Right lobe of liver (tissue), 6 donors: ENCODE results near the gene C3. TPM values are rescaled to one million over a fixed set of nuclear protein-coding genes. Genes with fewer than 3 reads are reported as not detected.
A peak's percentile ranks its signal among the peaks of the same experiment; 100 is the strongest.

Source experiments
- ATAC-seq, 4 donors: fragments of 200-7000 bp; cut with Tn5 transposase; one replicate each; pipeline ENCODE4 v1.9.1; 2020; ENCODE audit warnings: mild to moderate bottlenecking in 4 of 4, moderate library complexity in 4 of 4
- DNase-seq, 3 donors: peaks; one replicate each; pipeline ENCODE4 v3.0.0-alpha.2; 2020
- H3K27ac ChIP-seq, 3 donors: fragments of 200-600 bp; one replicate each; pipeline ENCODE4 v1.8.0; 2022
- H3K27me3 ChIP-seq, 2 donors: fragments of 200-600 bp; one replicate each; pipeline ENCODE4 v1.8.0; 2022
- H3K36me3 ChIP-seq, 4 donors: fragments of 200-600 bp; sonication (generic) in 1 of 4; one replicate each; pipeline versions ENCODE4 v1.5.1 to v1.8.0; 2017 to 2022; ENCODE audit warnings: control low read depth in 1 of 4
- H3K4me1 ChIP-seq, 4 donors: fragments of 200-600 bp; sonication (generic) in 1 of 4; one replicate each; pipeline versions ENCODE4 v1.5.1 to v1.8.0; 2017 to 2022; ENCODE audit warnings: control low read depth in 1 of 4
- H3K4me3 ChIP-seq, 3 donors: fragments of 200-600 bp; one replicate each; pipeline ENCODE4 v1.8.0; 2022
- H3K9me3 ChIP-seq, 4 donors: fragments of 200-600 bp; sonication (generic) in 1 of 4; one replicate each; pipeline versions ENCODE4 v1.5.1 to v1.8.0; 2017 to 2022; ENCODE audit warnings: control low read depth in 1 of 4
- POLR2A ChIP-seq: fragments of 450-650 bp; IDR thresholded peaks from one replicate; pipeline ENCODE4 v1.6.1; 2017; ENCODE audit warnings: antibody characterized with exemption, mild to moderate bottlenecking
- WGBS: methylation state at CpG from one replicate; pipeline ENCODE4 v1.1.6; 2018; ENCODE audit warnings: low coverage, low lambda C conversion rate; ENCODE audit not compliant: insufficient coverage; ENCODE audit errors: missing lambda C conversion rate; 5-methylcytosine and 5-hydroxymethylcytosine counted together
- intact Hi-C, 2 donors: fragments of 100-400 bp; cut with DNase I; formaldehyde crosslinking; loops; one replicate each; pipeline versions ENCODE4 v1.11.2 to v1.14.1; 2022
- total RNA-seq, 6 experiments: library from RNA; depleted of rRNA in 2 of 6; stranded (reverse); fragments of >200 nt in 2 of 6; fragmentation: NEBNext Ultra II Directional in 3 of 6; extraction: Animal tissue kit (Norgen Biotek cat#: 25700) in 3 of 6; gene quantifications; one replicate each; pipeline versions ENCODE4 v1.1.0 to v1.2.4, GENCODE V29; 2016 to 2023
- TF ChIP-seq, protein P1 (sequence below), 4 donors: fragments of 200-600 bp in 3 of 4; fragments of 450-650 bp in 1 of 4; IDR thresholded peaks; one replicate each; pipeline versions ENCODE4 v1.5.1 to v1.8.0; 2016 to 2022; ENCODE audit warnings: antibody characterized with exemption in 4 of 4, mild to moderate bottlenecking in 2 of 4
- donor health status: DM: no; HTN: yes; CAD: no.
- donor health status: DM: no; HTN: no; CAD: no.
- donor health status: DM: no; HTN: no; CAD: no.
- donor health status: DM: no; HTN: yes; CAD: no.
- donor health status: DM: no; HTN: yes; CAD: no.

The C3 gene
- total RNA-seq, 6 experiments from 2014 or later = 10,569 to 17,502 (median 15,749) TPM

DNA sequence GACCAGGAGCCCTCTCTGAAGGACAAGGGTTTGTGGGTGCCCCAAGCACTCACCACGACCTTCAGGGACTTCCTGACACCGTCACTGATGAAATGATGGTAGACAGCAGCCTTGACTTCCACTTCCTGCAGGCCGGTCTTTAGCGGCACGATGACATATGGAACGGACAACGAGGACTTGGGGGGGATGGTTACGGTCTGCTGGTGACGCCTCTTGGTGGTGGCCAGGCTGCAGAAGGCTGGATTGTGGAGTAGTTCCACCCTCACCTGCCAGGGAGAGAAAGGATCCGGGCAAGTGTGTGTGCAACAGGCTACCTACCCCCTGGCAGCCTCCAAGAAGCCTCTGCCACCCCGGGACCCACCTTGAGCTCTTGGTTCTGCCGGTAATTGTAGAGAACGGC lies 23.2 kb downstream of the C3 start:
- intact Hi-C loops = no loop called here
- no peaks in the 10 kb centered on the region for H3K27me3 ChIP-seq
- peaks cover 0 to 32% (median 0%) of the 10 kb centered on the region in 4 donors for H3K4me1 ChIP-seq
- DNase-seq (peak in 2 of 3 donors; percentile 21 to 43), ATAC-seq (no peak)
- no peaks in the 10 kb centered on the region for H3K9me3 ChIP-seq
- TF ChIP-seq, protein P1, sequence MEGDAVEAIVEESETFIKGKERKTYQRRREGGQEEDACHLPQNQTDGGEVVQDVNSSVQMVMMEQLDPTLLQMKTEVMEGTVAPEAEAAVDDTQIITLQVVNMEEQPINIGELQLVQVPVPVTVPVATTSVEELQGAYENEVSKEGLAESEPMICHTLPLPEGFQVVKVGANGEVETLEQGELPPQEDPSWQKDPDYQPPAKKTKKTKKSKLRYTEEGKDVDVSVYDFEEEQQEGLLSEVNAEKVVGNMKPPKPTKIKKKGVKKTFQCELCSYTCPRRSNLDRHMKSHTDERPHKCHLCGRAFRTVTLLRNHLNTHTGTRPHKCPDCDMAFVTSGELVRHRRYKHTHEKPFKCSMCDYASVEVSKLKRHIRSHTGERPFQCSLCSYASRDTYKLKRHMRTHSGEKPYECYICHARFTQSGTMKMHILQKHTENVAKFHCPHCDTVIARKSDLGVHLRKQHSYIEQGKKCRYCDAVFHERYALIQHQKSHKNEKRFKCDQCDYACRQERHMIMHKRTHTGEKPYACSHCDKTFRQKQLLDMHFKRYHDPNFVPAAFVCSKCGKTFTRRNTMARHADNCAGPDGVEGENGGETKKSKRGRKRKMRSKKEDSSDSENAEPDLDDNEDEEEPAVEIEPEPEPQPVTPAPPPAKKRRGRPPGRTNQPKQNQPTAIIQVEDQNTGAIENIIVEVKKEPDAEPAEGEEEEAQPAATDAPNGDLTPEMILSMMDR (IDR thresholded peaks at IDR 0.05) = no peak
- peak; percentile 54 for TF ChIP-seq POLR2A
- WGBS = 27% methylated on average over 11 of the region's 13 CpGs
- H3K4me3 ChIP-seq = no peak overlapping the region
- peak overlapping the region in 1 of 3 donors; percentile 3 for H3K27ac ChIP-seq
- H3K36me3 ChIP-seq = peaks cover 8 to 89% (median 61%) of the 10 kb centered on the region in 4 donors

DNA sequence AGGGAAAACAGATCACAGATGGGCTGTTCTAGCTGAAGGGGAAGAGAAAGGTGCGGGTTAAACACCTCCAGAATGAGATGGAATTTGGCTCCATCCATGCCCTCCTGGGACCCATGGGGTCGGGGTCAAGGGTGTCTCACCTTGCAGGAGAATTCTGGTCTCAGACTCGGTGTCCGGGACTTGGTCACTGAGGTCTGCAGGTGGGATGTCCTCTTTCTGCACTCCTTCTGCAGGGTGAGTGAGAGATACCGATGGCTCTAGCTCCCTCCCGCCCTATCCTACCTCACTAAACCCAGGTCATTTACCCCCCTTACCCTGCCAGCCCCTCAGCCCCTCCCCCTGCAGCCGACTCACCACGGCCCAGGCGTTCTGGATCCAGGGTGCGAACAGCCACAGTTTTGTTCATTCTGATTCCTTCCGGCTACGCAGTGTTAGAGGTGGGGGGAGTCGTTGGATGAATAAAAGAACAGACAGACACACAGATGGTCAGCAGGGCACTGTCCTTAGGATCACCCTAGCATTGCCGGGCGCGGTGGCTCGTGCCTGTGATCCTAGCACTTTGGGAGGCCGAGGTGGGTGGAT lies 24.1 kb downstream of the C3 start:
- peak in 1 of 4 donors; percentile 1 for ATAC-seq
- peaks cover 8 to 89% (median 60%) of the 10 kb centered on the region in 4 donors for H3K36me3 ChIP-seq
- peaks cover 0 to 32% (median 0%) of the 10 kb centered on the region in 4 donors for H3K4me1 ChIP-seq
- 75% methylated on average over 13 of the region's 18 CpGs for WGBS
- intact Hi-C loops = no loop called here
- H3K27ac ChIP-seq = no peak overlapping the region
- no peak overlapping the region for H3K4me3 ChIP-seq
- no peaks in the 10 kb centered on the region for H3K9me3 ChIP-seq
- H3K27me3 ChIP-seq = no peaks in the 10 kb centered on the region
- TF ChIP-seq POLR2A = no peak
- DNase-seq = peak in 2 of 3 donors; percentile 25 to 55

DNA sequence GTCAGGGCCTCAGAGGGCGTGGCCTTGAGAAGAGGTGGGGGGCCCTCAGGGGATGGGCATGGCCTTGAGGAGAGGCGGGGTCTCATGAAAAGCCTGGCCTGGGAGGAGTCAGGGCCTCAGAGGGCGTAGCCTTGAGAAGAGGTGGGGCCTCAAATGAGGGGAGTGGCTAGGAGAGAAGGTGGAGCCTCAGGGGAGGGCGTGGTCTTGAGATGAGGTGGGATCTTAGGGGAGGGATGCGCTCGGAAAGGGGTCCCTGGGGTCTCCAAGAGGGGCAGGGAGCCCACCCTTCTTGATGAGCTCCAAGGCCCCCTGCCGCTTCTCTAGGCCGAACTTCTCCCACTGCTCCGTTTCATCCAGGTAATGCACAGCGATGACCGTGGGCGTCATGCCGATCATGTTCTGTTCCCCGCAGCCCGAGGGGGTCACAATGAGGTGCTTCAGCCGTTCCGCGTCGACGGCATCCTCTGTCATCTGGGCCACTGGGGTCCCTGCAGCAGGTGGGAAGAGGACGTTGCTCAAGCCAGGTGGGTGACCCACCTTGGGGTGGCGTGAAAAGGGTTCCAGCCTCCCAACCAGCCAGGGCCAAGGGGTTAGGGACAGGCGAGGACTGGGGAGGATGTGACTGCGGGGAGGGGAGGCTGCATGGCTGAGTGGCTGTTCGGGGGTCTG lies 26.2 kb downstream of the C3 start:
- no peaks in the 10 kb centered on the region for H3K9me3 ChIP-seq
- H3K4me3 ChIP-seq = no peak overlapping the region
- no peaks in the 10 kb centered on the region for H3K27me3 ChIP-seq
- intact Hi-C loops = no loop called here
- H3K4me1 ChIP-seq = peaks cover 0 to 31% (median 0%) of the 10 kb centered on the region in 4 donors
- no peak overlapping the region for H3K27ac ChIP-seq
- TF ChIP-seq, protein P1 (IDR thresholded peaks at IDR 0.05) = no peak
- no peak for TF ChIP-seq POLR2A
- ATAC-seq = peak; percentile 27 to 67 (median 58)
- peaks cover 8 to 97% (median 69%) of the 10 kb centered on the region in 4 donors for H3K36me3 ChIP-seq
- 81% methylated on average over 6 of the region's 25 CpGs for WGBS
- peak in 2 of 3 donors; percentile 64 to 77 for DNase-seq

DNA sequence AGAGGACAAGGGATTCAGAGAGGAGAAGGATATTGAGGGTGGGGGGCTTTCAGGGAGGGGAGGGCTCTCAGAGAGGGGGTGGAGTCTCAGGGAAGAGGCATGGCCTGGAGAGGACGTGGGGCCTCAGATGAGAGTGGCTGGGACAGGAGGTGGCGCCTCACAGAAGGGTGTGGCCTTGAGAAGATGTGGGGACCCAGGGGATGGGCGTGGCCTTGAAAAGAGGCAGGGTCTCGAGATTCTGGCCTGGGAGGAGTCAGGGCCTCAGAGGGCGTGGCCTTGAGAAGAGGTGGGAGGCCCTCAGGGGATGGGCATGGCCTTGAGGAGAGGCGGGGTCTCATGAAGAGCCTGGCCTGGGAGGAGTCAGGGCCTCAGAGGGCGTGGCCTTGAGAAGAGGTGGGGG lies 26.8 kb downstream of the C3 start:
- TF ChIP-seq POLR2A = no peak
- TF ChIP-seq, protein P1 (IDR thresholded peaks at IDR 0.05) = no peak
- Histone ChIP-seq H3K4me1 (peaks cover 0 to 25% (median 0%) of the 10 kb centered on the region in 4 donors), H3K9me3 (no peaks in the 10 kb centered on the region), H3K4me3 (no peak overlapping the region), H3K27ac (no peak overlapping the region), H3K27me3 (no peaks in the 10 kb centered on the region), H3K36me3 (peaks cover 8 to 96% (median 67%) of the 10 kb centered on the region in 4 donors)
- ATAC-seq (peak; percentile 1 to 36 (median 14)), DNase-seq (peak in 2 of 3 donors; percentile 49 to 70)
- intact Hi-C loops = no loop called here
- 56% methylated on average over 4 of the region's 7 CpGs for WGBS

DNA sequence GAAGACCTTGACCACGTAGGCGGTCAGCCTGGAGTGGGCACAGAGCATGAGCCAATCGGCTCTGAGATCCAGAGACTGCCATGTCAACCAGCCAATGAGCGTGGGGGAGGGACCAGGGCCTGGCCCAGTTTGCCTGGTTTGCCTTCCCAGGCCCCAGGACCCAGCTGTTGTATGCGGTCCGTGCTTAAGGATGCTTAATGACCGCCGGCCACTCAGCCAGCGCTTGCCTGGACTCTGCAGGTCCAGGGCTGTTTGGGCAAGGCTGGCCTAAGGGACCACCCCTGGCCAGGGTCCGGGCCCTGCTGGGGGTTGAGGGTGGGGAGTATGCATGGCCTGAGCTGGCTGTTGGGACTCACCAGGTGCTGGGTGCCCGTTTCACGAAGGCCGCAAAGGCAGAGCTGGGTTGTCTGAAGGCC lies 27.4 kb downstream of the C3 start:
- no CpG with 5 or more reads among the region's 13 CpGs for WGBS
- peaks cover 0 to 20% (median 0%) of the 10 kb centered on the region in 4 donors for H3K4me1 ChIP-seq

More for the DNA sequence above, 27.4 kb downstream of the C3 start:
- Histone ChIP-seq H3K36me3 (peaks cover 8 to 97% (median 68%) of the 10 kb centered on the region in 4 donors), H3K9me3 (no peaks in the 10 kb centered on the region), H3K27ac (no peak overlapping the region), H3K27me3 (no peaks in the 10 kb centered on the region), H3K4me3 (no peak overlapping the region)
- ATAC-seq (peak; percentile 0 to 6 (median 2)), DNase-seq (peak in 2 of 3 donors; percentile 32 to 60)
- no peak for TF ChIP-seq POLR2A
- TF ChIP-seq, protein P1 (IDR thresholded peaks at IDR 0.05) = no peak
- intact Hi-C loops = no loop called here
